ENCODE results near the gene SLC37A2. TPM values are rescaled to one million over a fixed set of nuclear protein-coding genes. Genes with fewer than 3 reads are reported as not detected.
A peak's percentile ranks its signal among the peaks of the same experiment; 100 is the strongest.

The SLC37A2 gene
- total RNA-seq, 1 experiment from 2014 or later, result 10.2 TPM

- Histone ChIP-seq H2AFZ (ENCODE audit: low read length) (no peak overlapping the region), H3K9me3 (ENCODE audit: low read length) (no peaks in the 10 kb centered on the region), H3F3A (ENCODE audit: low read length, unreplicated experiment) (no peaks in the 10 kb centered on the region), H4K20me1 (ENCODE audit: low read length) (no peaks in the 10 kb centered on the region), H3K27me3 (ENCODE audit: low read length) (no peaks in the 10 kb centered on the region), H3K4me2 (ENCODE audit: low read length) (peak overlapping the region; percentile 45), H3K27ac (ENCODE audit: low read length) (peak overlapping the region; percentile 35), H3K4me3 (ENCODE audit: low read length) (no peak overlapping the region), H3K4me1 (ENCODE audit: insufficient read depth, low read length) (peaks cover 10% of the 10 kb centered on the region), H3K79me2 (ENCODE audit: low read length) (no peaks in the 10 kb centered on the region), H3K9ac (ENCODE audit: low read length) (no peak overlapping the region), H3K9me2 (replicated peaks; ENCODE audit: low read length) (no peaks in the 10 kb centered on the region), H3K36me3 (ENCODE audit: low read depth, low read length) (peaks cover 7% of the 10 kb centered on the region; the same call in 1 of the 2 replicates)
- TF ChIP-seq EZH2phosphoT487 (IDR thresholded peaks at IDR 0.05; ENCODE audit: borderline replicate concordance, low read length) (no peak), CTCF (conservative IDR thresholded peaks at IDR 0.05; ENCODE audit: low read depth, low read length) (no peak), EZH2 (IDR thresholded peaks at IDR 0.05; ENCODE audit: low read length, unreplicated experiment) (no peak)
- CTCF ChIA-PET, result no interaction called here
- POLR2A ChIA-PET (ENCODE audit: unreplicated experiment), result no interaction called here
- ATAC-seq (peak; percentile 93), DNase-seq (peak; percentile 82)
- no TSS peak for BruUV-seq (replicated peaks)
- intact Hi-C loops (cut with micrococcal nuclease), result no loop called here
Observed at GRCh38 chr11:125036933-125037332, 26.2 kb upstream of the SLC37A2 start.

GRCh38 chr11:125049164-125049792, 13.8 kb upstream of the SLC37A2 start:
- POLR2A ChIA-PET (ENCODE audit: unreplicated experiment), result no interaction called here
- intact Hi-C loops (cut with micrococcal nuclease), result no loop called here
- H3K4me1 ChIP-seq (ENCODE audit: insufficient read depth, low read length), result no peaks in the 10 kb centered on the region
- no peaks in the 10 kb centered on the region for H4K20me1 ChIP-seq (ENCODE audit: low read length)
- no peak for DNase-seq
- no peak for ATAC-seq
- H3K27ac ChIP-seq (ENCODE audit: low read length), result no peak overlapping the region
- no peaks in the 10 kb centered on the region for H3K79me2 ChIP-seq (ENCODE audit: low read length)
- no peak overlapping the region for H3K4me2 ChIP-seq (ENCODE audit: low read length)
- no peaks in the 10 kb centered on the region for H3K36me3 ChIP-seq (ENCODE audit: low read depth, low read length)
- CTCF ChIA-PET, result no interaction called here
- TF ChIP-seq EZH2phosphoT487 (IDR thresholded peaks at IDR 0.05; ENCODE audit: borderline replicate concordance, low read length) (no peak), CTCF (conservative IDR thresholded peaks at IDR 0.05; ENCODE audit: low read depth, low read length) (no peak), EZH2 (IDR thresholded peaks at IDR 0.05; ENCODE audit: low read length, unreplicated experiment) (no peak)
- no peak overlapping the region for H3K4me3 ChIP-seq (ENCODE audit: low read length)
- H3K9me3 ChIP-seq (ENCODE audit: low read length), result no peaks in the 10 kb centered on the region
- H3K27me3 ChIP-seq (ENCODE audit: low read length), result no peaks in the 10 kb centered on the region
- H2AFZ ChIP-seq (ENCODE audit: low read length), result no peak overlapping the region
- H3K9ac ChIP-seq (ENCODE audit: low read length), result no peak overlapping the region
- BruUV-seq (replicated peaks), result no TSS peak
- H3F3A ChIP-seq (ENCODE audit: low read length, unreplicated experiment), result no peaks in the 10 kb centered on the region
- no peaks in the 10 kb centered on the region for H3K9me2 ChIP-seq (replicated peaks; ENCODE audit: low read length)

- no peak for DNase-seq
- Histone ChIP-seq H3F3A (ENCODE audit: low read length, unreplicated experiment) (no peaks in the 10 kb centered on the region), H3K9me2 (replicated peaks; ENCODE audit: low read length) (no peaks in the 10 kb centered on the region), H3K36me3 (ENCODE audit: low read depth, low read length) (no peaks in the 10 kb centered on the region), H3K4me2 (ENCODE audit: low read length) (no peak overlapping the region), H3K27me3 (ENCODE audit: low read length) (no peaks in the 10 kb centered on the region), H4K20me1 (ENCODE audit: low read length) (no peaks in the 10 kb centered on the region), H3K4me1 (ENCODE audit: insufficient read depth, low read length) (no peaks in the 10 kb centered on the region), H3K9ac (ENCODE audit: low read length) (no peak overlapping the region), H3K4me3 (ENCODE audit: low read length) (no peak overlapping the region), H3K79me2 (ENCODE audit: low read length) (no peaks in the 10 kb centered on the region), H2AFZ (ENCODE audit: low read length) (no peak overlapping the region), H3K27ac (ENCODE audit: low read length) (no peak overlapping the region), H3K9me3 (ENCODE audit: low read length) (no peaks in the 10 kb centered on the region)
- CTCF ChIA-PET, result no interaction called here
- no peak for TF ChIP-seq EZH2phosphoT487 (IDR thresholded peaks at IDR 0.05; ENCODE audit: borderline replicate concordance, low read length)
- TF ChIP-seq CTCF (conservative IDR thresholded peaks at IDR 0.05; ENCODE audit: low read depth, low read length), result no peak
- TF ChIP-seq EZH2 (IDR thresholded peaks at IDR 0.05; ENCODE audit: low read length, unreplicated experiment), result no peak
- POLR2A ChIA-PET (ENCODE audit: unreplicated experiment), result no interaction called here
- ATAC-seq, result no peak
- intact Hi-C loops (cut with micrococcal nuclease), result no loop called here
- no TSS peak for BruUV-seq (replicated peaks)
Observed at GRCh38 chr11:125052047-125052446, 11.1 kb upstream of the SLC37A2 start.

All from PC-3 (cell line).